Measurements from ENCODE around the gene ASPSCR1.

DNA sequence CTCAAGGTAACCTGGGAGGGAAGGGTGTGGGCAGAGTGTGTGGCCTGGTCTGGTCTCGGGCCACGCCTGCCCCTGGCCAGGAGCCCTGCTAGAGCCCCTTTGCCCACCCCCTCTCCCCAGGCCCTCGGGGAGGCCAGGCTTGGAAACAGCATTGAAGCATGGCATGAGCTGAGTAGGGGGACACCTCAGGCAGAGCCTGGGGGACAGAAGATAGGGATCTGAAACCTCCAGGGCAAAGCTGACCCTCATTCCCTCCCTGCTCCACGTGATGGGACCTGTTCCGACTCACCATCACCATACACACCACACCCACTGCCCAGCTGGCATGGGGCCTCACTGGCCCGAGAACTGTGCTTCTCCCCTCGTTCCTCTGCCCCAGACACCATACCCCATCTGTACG lies 71.7 kb downstream of the ASPSCR1 start:
- TF ChIP-seq, protein P1, sequence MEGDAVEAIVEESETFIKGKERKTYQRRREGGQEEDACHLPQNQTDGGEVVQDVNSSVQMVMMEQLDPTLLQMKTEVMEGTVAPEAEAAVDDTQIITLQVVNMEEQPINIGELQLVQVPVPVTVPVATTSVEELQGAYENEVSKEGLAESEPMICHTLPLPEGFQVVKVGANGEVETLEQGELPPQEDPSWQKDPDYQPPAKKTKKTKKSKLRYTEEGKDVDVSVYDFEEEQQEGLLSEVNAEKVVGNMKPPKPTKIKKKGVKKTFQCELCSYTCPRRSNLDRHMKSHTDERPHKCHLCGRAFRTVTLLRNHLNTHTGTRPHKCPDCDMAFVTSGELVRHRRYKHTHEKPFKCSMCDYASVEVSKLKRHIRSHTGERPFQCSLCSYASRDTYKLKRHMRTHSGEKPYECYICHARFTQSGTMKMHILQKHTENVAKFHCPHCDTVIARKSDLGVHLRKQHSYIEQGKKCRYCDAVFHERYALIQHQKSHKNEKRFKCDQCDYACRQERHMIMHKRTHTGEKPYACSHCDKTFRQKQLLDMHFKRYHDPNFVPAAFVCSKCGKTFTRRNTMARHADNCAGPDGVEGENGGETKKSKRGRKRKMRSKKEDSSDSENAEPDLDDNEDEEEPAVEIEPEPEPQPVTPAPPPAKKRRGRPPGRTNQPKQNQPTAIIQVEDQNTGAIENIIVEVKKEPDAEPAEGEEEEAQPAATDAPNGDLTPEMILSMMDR (IDR thresholded peaks at IDR 0.05), result no peak
- no peak for TF ChIP-seq POLR2A (IDR thresholded peaks at IDR 0.05)

All from testis (tissue), 2 donors.